Mucosa of rectum (tissue), 2 donors: ENCODE data around the gene PDE4DIP.
A peak's percentile ranks its signal among the peaks of the same experiment; 100 is the strongest.
"Not testable (repeated sequence)": the region's sequence is repeated elsewhere in the genome, so short reads cannot be mapped to it uniquely, and the experiment has no call there.

Source experiments
- H3K27ac ChIP-seq, 2 donors: one replicate each; pipeline ENCODE4 v1.7.0; 2013; ENCODE audit warnings: inconsistent platforms in 2 of 2, low read depth in 2 of 2, low read length in 2 of 2
- H3K27me3 ChIP-seq, 2 donors: one replicate each; pipeline ENCODE4 v1.7.0; 2013; ENCODE audit warnings: low read length in 2 of 2; ENCODE audit not compliant: control insufficient read depth in 2 of 2, insufficient read depth in 2 of 2
- H3K36me3 ChIP-seq, 2 donors: one replicate each; pipeline ENCODE4 v1.7.0; 2013; ENCODE audit warnings: low read length in 2 of 2; ENCODE audit not compliant: control insufficient read depth in 2 of 2, insufficient read depth in 2 of 2
- H3K4me1 ChIP-seq, 2 donors: one replicate each; pipeline ENCODE4 v1.7.0; 2013; ENCODE audit warnings: low read length in 2 of 2, mild to moderate bottlenecking in 1 of 2; ENCODE audit not compliant: control insufficient read depth in 2 of 2, insufficient read depth in 2 of 2
- H3K4me3 ChIP-seq, 2 donors: one replicate each; pipeline ENCODE4 v1.7.0; 2013; ENCODE audit warnings: low read length in 2 of 2
- H3K9ac ChIP-seq, 2 donors: one replicate each; pipeline ENCODE4 v1.7.0; 2013; ENCODE audit warnings: low read length in 2 of 2, low read depth in 1 of 2, mild to moderate bottlenecking in 1 of 2
- H3K9me3 ChIP-seq, 2 donors: one replicate each; pipeline ENCODE4 v1.7.0; 2013; ENCODE audit warnings: low read length in 2 of 2; ENCODE audit not compliant: control insufficient read depth in 2 of 2
- donor health status: healthy.
- donor health status: Normal muscosa, but diverticular disease.

The PDE4DIP gene

GRCh38 chr1:148951336-148952227, 107.4 kb downstream of the PDE4DIP start:
- not testable (repeated sequence) for H3K9me3 ChIP-seq, H3K9ac ChIP-seq, H3K4me1 ChIP-seq, H3K27me3 ChIP-seq, H3K36me3 ChIP-seq
- Histone ChIP-seq H3K27ac (peak overlapping the region; percentile 61 to 63), H3K4me3 (peak overlapping the region; percentile 58 to 70)

DNA sequence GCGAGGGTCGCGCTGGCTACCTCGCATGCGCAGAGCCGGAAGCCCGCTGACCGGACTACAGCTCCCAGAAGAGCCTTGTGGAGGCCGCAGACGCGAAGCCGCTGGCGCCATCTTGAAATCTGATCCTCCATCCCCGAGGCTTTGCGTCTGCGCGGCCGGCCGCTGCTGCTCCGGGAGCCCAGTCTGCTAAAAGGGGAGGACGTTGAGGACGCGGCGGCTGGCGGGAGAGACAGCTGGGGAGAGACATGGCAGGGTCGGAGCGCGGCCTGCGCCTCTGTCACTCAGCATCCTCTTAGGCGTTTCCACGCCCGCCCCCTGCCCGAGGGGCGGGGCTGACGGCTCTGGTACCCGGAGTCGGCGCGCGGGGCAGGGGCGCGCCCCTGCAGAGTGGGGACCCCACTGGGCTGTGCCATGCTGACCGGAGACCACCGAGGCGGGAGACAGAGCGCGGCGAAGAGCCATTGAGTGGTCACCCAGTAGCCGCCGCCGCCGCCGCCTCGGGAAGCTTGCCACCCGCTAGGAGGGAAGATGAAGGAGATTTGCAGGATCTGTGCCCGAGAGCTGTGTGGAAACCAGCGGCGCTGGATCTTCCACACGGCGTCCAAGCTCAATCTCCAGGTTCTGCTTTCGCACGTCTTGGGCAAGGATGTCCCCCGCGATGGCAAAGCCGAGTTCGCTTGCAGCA, 108.2 kb downstream of the PDE4DIP start:
- Histone ChIP-seq H3K4me3 (peak overlapping the region; percentile 67 to 82), H3K27ac (peak overlapping the region; percentile 61 to 63)
- not testable (repeated sequence) for H3K9me3 ChIP-seq, H3K4me1 ChIP-seq, H3K27me3 ChIP-seq, H3K36me3 ChIP-seq, H3K9ac ChIP-seq

DNA sequence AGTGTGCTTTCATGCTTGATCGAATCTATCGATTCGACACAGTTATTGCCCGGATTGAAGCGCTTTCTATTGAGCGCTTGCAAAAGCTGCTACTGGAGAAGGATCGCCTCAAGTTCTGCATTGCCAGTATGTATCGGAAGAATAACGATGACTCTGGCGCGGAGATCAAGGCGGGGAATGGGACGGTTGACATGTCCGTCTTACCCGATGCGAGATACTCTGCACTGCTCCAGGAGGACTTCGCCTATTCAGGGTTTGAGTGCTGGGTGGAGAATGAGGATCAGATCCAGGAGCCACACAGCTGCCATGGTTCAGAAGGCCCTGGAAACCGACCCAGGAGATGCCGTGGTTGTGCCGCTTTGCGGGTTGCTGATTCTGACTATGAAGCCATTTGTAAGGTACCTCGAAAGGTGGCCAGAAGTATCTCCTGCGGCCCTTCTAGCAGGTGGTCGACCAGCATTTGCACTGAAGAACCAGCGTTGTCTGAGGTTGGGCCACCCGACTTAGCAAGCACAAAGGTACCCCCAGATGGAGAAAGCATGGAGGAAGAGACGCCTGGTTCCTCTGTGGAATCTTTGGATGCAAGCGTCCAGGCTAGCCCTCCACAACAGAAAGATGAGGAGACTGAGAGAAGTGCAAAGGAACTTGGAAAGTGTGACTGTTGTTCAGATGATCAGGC, 108.8 kb downstream of the PDE4DIP start:
- H3K9me3 ChIP-seq, H3K36me3 ChIP-seq: not testable (repeated sequence)

GRCh38 chr1:148953730-148954129, 109.5 kb downstream of the PDE4DIP start:
- peak overlapping the region in 1 of 2 donors; percentile 60 for H3K4me3 ChIP-seq
- H3K36me3 ChIP-seq, H3K4me1 ChIP-seq, H3K27me3 ChIP-seq, H3K9me3 ChIP-seq, H3K27ac ChIP-seq, H3K9ac ChIP-seq: not testable (repeated sequence)

More for the DNA sequence above, 108.8 kb downstream of the PDE4DIP start:
- H3K9ac ChIP-seq, H3K27me3 ChIP-seq, H3K4me1 ChIP-seq: not testable (repeated sequence)
- peak overlapping the region; percentile 67 to 82 for H3K4me3 ChIP-seq
- H3K27ac ChIP-seq, result peak overlapping the region; percentile 32 to 37

GRCh38 chr1:148958343-148958742, 114.1 kb downstream of the PDE4DIP start:
- H3K4me1 ChIP-seq, H3K9me3 ChIP-seq, H3K9ac ChIP-seq, H3K4me3 ChIP-seq, H3K36me3 ChIP-seq, H3K27ac ChIP-seq, H3K27me3 ChIP-seq: not testable (repeated sequence)

DNA sequence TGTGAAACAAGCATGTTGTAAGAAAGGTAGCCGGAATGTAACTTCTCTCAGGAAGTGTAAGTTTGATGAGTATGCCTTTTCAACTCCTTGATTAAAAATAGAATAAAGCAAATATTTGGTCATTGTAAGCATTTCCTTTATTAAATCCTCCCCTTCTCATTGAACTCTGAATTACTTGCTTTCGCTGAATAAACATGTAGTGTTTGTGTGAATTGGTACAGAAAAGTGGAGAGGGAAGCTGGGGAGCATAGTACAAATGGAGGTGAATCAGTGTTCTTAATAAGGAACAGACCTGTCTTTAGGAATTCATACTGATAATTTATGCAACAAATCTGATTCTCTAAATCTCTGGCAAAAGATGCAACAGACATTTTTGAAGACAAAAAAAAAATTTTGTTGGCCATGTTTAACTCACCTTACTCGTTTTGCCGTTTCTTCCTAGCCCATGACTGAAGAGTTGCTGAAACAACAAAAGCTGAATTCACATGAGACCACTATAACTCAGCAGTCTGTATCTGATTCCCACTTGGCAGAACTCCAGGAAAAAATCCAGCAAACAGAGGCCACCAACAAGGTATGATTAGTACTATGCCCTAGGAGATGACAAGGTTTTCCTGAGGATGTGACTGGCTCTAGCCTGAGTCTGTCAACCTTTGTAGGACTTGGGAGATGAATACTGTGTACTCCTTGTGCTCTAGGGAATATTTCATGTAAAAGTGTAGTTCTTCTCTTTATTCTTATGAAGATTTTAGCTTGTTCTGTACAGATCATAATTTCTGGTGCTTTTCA, 116.2 kb downstream of the PDE4DIP start:
- not testable (repeated sequence) for H3K9ac ChIP-seq, H3K9me3 ChIP-seq, H3K36me3 ChIP-seq, H3K27ac ChIP-seq, H3K27me3 ChIP-seq, H3K4me3 ChIP-seq, H3K4me1 ChIP-seq

GRCh38 chr1:148962127-148962857, 118.1 kb downstream of the PDE4DIP start:
- H3K9ac ChIP-seq, H3K27ac ChIP-seq, H3K4me1 ChIP-seq, H3K36me3 ChIP-seq, H3K27me3 ChIP-seq, H3K4me3 ChIP-seq, H3K9me3 ChIP-seq: not testable (repeated sequence)

- not testable (repeated sequence) for H3K9me3 ChIP-seq, H3K4me3 ChIP-seq, H3K9ac ChIP-seq, H3K27me3 ChIP-seq, H3K4me1 ChIP-seq, H3K27ac ChIP-seq, H3K36me3 ChIP-seq
These were observed 121.9 kb downstream of the PDE4DIP start for GRCh38 chr1:148966084-148966483.

DNA sequence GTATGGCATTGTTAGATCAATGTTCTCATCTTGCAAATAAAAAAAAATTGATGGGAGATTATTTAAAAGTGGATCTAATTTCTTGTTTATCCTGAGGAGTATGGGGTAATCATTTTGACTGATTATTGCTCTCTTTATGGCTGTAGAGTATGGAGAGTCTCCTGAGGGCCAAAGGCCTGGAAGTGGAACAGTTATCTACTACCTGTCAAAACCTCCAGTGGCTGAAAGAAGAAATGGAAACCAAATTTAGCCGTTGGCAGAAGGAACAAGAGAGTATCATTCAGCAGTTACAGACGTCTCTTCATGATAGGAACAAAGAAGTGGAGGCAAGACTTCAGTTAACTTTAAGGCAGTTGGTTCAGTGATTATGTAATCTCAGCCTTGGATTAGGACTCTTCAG, 123.4 kb downstream of the PDE4DIP start:
- not testable (repeated sequence) for H3K9ac ChIP-seq, H3K4me3 ChIP-seq, H3K9me3 ChIP-seq, H3K27me3 ChIP-seq, H3K27ac ChIP-seq, H3K36me3 ChIP-seq, H3K4me1 ChIP-seq
